ENCODE data around the gene COL5A1. TPM values are rescaled to one million over a fixed set of nuclear protein-coding genes. Genes with fewer than 3 reads are reported as not detected.

COL5A1 gene
- total RNA-seq, 1 donor, result 188 TPM

DNA sequence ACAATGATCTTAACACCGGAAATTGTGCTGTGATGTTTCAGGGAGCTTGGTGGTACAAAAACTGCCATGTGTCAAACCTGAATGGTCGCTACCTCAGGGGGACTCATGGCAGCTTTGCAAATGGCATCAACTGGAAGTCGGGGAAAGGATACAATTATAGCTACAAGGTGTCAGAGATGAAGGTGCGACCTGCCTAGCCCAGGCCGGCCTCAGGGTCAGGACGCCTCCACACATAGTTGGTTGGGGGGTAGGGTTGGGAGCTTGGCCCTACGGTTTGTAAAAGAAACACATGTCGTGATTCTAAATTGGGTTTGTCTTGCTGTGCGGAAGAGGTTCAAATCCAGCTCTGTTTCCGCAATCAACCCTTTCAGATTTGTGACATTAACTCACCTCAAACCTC, 245.6 kb downstream of the COL5A1 start:
- no peak overlapping the region for H3K4me3 ChIP-seq (ENCODE audit: low read depth, low read length)
- TF ChIP-seq, protein P1, sequence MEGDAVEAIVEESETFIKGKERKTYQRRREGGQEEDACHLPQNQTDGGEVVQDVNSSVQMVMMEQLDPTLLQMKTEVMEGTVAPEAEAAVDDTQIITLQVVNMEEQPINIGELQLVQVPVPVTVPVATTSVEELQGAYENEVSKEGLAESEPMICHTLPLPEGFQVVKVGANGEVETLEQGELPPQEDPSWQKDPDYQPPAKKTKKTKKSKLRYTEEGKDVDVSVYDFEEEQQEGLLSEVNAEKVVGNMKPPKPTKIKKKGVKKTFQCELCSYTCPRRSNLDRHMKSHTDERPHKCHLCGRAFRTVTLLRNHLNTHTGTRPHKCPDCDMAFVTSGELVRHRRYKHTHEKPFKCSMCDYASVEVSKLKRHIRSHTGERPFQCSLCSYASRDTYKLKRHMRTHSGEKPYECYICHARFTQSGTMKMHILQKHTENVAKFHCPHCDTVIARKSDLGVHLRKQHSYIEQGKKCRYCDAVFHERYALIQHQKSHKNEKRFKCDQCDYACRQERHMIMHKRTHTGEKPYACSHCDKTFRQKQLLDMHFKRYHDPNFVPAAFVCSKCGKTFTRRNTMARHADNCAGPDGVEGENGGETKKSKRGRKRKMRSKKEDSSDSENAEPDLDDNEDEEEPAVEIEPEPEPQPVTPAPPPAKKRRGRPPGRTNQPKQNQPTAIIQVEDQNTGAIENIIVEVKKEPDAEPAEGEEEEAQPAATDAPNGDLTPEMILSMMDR (IDR thresholded peaks at IDR 0.05; ENCODE audit: insufficient read depth, low read length), result no peak
- no peak for DNase-seq (ENCODE audit: low read depth)

DNA sequence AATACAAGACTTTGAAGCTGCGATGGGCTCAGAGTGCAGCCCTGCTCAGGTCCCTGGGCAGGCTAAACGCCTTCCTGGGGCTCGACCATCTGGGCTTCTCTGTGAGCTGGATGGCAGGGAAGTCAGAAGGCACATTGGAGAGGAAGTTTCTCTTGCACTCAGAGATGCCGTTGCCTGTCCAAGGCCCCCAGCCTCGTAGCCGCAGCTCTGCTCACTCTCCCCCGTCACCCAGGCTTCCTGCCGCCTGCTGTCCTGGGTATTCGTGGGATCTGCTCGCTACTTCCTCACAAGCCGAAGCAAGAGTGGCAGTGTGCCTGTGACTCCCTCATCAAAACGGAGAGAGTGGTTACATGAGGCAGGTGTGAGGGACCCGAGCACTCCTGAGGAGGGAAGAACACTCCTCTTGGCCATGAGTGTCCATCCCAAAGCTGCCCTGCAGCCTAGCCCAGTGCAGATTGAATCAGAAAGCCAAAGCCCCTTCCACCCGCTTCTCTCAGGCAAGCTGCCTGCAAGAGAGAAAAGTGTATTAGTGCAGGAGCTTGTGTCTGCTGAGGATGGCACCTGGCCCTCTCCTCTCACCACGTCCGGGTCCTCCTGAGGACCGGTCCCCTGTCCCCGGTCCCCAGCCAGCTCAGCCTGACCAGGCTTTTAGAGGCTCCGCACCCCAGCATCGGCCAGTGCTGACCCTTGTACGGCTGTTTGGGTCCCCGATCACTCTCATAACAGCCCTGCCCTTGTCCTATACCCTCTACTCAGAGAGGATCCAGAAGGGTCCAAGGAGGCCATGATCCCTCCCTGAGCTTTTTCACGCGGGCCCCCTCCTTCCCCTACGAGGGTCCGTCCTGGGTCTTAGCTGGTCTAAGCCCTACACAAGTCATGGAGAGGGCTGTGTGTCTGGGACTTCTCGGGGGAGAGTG, 246.3 kb downstream of the COL5A1 start:
- TF ChIP-seq, protein P1 (IDR thresholded peaks at IDR 0.05; ENCODE audit: insufficient read depth, low read length), result no peak
- no peak overlapping the region for H3K4me3 ChIP-seq (ENCODE audit: low read depth, low read length)
- DNase-seq (ENCODE audit: low read depth), result no peak

DNA sequence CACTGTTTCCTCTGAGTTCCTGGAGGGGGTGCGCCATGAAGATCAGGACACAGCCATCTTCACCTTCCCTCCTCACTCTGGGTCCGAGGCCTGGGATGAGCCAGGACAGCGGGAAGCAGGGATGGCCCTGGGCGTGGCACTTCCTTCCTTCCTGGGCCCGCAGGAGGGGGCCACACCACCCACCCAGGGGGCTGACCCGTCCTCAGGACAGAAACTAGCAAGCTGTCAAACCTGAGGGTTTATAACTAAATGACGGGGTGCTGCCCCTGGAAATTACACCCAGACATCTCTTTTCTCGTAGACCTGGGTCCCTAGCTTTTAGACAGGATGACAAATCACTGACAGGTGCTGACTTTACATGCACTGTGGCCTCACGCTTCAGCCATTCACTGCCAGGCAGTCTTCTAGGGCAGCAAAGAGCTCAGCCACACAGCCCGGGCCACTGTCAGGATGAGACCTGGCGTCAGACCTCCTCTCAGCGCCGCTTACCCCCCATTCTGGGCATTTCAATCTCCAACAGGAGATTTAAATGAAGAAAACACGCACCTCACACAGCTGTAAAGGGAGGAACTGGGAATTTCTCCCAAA, 247.1 kb downstream of the COL5A1 start:
- DNase-seq (ENCODE audit: low read depth), result no peak
- TF ChIP-seq, protein P1 (IDR thresholded peaks at IDR 0.05; ENCODE audit: insufficient read depth, low read length), result no peak
- H3K4me3 ChIP-seq (ENCODE audit: low read depth, low read length), result no peak overlapping the region

DNA sequence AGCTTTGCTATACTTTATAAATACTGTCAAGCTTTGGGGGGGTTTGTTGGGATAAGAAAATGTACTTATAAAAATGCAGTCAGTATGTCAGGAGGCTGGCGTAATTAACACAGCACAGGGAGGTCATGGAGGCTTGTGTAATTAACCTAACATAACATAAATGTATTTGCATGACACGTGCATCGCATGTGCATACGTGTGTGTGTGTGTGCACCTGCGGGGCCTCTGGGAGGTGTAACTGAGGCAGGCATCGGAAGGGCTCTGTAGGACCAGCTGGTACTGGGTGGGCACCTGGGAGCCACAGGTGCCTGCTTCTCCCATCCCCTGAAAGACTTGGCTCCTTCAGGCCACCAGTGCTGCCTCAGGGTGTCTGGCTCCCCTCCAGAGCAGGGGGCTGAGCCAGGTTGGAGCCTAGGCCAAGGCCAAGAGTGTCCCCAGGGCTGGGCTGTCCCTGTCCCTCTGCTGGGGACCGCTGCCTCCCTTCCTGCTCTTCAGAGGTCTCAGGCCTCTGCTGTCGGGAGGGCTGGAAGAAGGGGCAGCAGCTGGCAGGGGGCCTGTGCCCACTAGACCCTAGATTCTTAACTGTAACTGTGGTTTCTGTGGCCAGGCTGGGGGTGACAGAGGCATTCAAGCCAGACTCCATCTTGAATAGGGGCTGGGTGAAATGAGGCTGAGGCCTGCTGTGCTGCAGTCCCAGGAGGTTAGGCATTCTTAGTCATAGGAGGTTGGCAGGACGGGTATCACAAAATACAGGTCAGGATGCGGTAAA, 248.0 kb downstream of the COL5A1 start:
- no peak for DNase-seq (ENCODE audit: low read depth)
- H3K4me3 ChIP-seq (ENCODE audit: low read depth, low read length), result no peak overlapping the region
- TF ChIP-seq, protein P1 (IDR thresholded peaks at IDR 0.05; ENCODE audit: insufficient read depth, low read length), result no peak

DNA sequence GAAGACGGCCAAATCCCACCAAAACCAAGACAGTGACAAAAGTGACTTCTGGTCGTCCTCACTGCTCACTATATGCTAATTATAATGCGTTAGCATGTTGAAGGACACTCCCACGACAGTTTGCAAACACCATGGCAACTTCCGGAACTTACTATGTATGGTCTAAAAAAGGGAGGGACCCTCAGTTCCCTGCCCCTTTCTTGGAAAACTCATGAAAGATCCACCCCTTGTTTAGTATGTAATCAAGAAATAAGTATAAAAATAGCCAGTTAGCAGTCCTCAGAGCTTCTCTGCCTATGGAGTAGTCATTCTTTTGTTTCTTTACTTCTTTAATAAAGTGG, 248.5 kb downstream of the COL5A1 start:
- no peak overlapping the region for H3K4me3 ChIP-seq (ENCODE audit: low read depth, low read length)
- DNase-seq (ENCODE audit: low read depth), result no peak
- TF ChIP-seq, protein P1 (IDR thresholded peaks at IDR 0.05; ENCODE audit: insufficient read depth, low read length), result no peak

DNA sequence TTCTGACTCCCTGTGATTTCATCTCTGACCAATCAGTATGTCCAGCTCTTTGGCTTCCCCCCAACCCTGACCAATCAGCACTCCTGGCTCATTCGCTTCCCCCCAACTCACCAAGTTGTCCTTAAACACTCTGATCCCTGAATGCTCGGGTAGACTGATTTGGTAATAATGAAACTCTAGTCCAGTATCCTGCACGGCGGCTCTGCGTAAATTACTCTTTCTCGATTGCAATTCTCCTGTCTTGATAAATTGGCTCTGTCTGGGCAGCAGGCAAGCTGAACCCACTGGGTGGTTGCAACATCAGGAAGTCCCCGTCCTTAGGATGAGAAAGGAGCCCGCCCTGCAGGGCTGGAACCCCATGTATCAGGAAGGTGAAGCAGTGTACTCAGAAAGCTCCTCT, 249.4 kb downstream of the COL5A1 start:
- TF ChIP-seq, protein P1 (IDR thresholded peaks at IDR 0.05; ENCODE audit: insufficient read depth, low read length), result no peak
- DNase-seq (ENCODE audit: low read depth), result peak; percentile 6
- H3K4me3 ChIP-seq (ENCODE audit: low read depth, low read length), result no peak overlapping the region
